ENCODE measurements around the gene TMEM106B.

Gene TMEM106B

DNA sequence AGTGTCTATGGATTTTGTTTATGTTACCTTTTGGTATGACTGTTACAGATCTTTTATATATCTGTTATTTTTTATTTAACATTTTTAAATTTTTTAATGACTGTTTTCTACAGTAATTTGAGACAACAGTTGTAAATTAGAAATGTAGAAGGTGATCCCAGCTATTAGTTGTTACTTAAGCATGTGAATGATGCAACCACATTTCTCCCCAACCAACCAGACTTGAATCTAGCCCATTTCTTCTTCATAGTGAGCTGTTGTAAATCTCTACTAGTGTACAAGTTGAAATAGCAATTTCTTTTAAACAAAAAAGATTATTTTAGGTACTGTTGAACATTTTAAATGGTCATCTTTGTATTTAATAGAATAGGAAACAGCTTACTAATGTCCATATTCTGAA is 18.0 kb downstream of the TMEM106B start:
- DNase-seq = no peak

DNA sequence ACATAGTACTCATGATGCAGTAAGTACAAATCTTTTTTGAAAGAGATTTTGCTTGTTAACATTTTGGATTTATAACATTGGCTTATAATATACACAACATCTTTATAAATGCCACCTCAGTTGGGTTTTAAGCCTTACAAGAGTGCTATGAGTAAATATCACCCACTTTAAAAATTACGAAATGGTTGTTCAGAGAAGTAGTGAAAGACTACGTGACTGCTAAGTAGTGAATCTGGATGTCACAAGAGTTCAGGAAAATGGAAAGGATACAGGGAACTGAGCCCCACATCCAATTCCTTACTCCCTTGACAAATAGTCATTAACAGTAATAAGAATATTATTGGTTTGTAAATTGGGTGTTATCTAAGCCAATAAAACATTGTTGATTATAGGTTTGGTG is 20.0 kb downstream of the TMEM106B start:
- DNase-seq = no peak

DNA sequence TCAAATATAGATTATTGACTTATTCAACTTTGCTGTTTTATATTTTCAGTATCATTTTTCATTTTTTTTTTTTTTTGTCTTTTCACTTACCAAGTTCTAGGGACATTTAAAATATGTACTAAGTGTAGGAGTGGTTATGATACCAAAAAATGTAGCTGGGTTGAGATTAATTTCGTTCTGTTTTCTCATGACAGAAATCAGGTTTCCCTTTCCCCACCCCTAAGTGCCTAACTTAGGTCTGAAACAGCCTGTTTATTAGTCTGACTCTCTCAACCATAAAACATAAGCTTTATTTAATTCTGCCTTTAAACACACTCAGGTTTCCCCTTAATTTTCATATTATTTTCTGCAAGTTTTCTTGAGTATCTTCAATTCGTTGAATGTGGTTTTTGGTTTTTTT is 22.1 kb downstream of the TMEM106B start:
- no peak for DNase-seq

DNA sequence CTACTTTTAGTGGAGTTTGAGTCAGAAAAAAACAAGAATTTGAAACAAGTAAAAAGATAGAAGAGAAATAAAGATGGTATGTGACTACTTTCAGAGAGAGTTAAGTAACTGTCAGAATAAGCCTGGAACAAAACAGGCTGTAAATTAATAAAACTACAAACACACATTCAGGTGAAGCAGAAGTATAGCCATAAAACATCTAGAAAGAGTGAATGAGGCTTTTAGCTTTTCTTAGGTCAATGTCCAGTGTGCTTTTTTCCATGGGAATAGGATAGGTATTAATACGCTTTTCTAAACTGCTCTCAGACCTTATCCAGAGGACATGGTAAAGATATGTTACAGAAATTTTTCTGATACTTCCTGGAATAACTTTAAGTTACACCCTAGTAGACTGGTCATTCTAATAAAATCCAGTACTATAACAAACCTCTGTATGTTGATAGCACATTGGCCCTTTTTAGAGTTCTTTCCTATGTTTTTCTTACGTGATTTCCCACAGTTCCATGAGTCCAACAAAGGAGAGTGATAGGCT is 23.3 kb downstream of the TMEM106B start:
- DNase-seq = no peak

DNA sequence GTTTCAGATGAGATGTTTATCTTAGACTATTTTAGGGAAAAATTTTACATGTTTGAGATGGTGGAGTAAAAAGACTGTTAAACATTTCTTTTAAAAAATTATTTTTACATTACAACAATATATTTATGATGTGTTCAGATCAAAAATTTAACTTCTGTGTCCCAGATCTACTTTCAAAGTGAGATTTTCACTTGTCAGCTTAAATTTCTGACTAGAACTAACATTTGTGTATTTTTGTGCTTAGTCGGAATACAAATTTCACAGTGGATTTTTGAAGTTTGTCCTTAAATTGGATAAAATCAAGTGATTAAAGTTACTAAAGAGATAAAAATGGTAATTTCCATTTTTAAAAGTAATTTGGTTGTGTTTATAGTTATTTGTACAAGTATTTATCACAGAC is 24.9 kb downstream of the TMEM106B start:
- DNase-seq = no peak

DNA sequence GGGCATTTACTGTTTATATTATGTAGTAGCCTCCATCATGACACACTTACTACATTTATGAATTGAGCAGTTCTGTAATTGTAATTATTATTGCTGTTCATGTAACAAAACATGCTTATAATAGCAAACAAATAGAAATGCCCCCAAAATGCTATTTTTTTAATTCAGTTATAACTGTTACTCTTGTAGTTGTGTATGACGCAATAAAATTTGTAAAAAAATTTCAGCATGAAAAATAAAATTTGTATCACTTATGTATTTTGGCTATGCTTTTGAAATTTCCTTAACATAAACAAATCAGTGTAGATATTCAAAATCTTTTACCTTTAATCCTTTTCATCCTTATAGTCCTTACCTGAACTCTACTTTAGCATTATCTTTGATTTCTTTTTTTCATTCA is 25.9 kb downstream of the TMEM106B start:
- no peak for DNase-seq

DNA sequence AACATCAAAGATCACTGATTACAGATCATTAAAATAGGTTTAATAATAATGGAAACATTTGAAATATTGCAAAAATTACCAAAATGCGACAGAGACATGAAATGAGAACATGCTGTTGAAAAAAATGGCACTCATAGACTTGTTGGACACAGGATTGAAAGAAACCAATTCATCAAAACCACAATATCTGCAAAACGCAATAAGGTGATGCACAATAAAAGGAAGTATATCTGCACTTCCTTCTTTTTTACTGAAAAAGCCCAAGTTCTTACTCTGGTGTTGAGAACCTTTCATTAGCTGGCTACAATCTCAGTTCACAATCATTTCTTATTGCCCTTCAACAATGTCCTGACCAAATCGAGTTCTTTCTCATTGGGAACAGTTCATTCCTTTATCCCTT is 28.7 kb downstream of the TMEM106B start:
- DNase-seq = no peak

DNA sequence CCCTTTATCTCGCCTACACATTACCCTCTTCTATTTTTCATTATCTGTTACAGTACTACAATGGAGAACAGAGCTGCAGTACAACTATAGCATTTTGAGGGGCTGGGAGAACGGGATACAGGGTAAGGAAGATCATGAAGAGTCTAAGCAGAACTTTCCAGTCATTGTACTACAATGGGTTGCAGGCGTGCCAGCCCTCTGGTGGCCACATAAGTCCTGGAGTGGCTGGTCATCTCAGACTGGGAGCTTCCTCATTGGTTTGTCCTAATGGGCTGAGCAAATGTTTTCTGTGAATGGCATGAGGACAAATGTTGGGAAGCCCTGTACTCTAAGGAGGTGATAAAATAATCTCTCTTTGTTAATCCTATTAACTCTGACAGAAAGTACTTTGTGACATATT is 33.0 kb downstream of the TMEM106B start:
- no peak for DNase-seq

DNA sequence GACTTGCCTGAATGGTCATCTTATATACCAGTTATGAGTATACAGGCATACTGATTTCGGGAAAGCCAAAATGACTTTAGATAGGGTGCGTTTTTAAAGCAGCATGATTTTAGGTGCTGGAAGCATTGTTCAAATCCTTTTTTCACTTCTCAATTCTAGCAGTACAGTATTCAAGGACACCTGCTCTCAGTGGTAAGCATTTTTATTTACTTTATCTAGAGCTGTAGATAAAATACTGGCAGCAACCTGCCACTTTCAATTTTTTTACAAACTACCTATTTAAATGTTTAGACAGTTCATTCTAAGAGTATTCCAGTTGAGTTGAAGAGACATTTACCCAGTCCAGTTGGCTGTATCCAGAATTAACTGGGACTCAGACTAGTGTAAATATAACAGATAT is 33.6 kb downstream of the TMEM106B start:
- no peak for DNase-seq

DNA sequence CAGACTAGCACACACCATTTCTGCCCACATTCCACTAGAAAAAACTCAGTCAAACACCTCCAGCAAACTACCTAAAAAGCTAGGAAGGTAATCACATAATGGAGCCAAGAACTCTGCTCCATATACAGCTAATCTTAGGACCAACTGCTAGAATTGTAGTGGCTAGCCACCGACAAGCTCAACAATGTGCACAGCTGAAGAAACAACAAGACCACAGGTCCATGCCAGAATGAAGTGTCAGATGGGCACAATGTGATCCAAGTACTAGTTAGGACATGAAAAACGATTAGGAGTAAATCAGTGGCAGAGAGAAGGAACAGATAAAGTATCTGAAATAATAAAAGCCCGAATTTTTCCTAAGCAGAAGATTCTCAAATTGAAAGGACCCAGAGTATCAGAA is 38.6 kb downstream of the TMEM106B start:
- DNase-seq = no peak

DNA sequence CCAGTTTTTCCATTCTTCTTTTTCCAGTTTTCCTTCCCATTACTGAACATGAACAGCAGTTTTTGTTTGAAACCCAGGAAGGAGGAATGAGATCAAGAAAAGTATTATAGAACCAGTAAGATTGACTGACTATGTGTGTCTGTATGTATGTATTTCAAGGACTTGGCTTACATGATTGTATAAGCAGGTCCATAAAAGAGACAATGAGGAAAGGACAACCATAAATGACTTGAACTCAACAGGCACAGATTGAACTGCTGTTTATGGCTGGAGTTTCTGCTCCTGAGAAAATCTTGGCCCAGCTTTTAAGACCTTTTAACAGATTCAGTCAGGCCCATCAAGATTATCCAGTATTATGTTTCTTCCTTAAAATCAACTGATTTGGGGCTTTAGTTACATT is 39.1 kb downstream of the TMEM106B start:
- DNase-seq = no peak

DNA sequence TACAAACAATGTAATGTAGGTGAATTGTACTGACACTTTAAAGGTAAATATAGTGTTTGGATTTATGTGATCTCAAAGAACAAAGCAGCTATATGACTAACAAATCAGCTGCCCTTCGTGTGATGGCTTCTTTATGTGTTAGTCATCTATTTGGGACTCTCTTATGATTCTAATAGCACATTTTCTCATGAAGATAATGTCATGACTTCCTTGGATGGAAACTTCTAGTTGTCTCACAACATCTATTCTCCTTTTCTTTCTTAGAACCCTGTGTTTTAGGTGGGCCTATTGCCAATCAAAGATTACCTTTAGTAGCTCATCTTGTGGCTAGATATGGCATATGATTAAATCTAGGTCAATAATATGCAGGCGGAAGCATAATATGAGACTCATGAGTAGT is 45.0 kb downstream of the TMEM106B start:
- DNase-seq = no peak

DNA sequence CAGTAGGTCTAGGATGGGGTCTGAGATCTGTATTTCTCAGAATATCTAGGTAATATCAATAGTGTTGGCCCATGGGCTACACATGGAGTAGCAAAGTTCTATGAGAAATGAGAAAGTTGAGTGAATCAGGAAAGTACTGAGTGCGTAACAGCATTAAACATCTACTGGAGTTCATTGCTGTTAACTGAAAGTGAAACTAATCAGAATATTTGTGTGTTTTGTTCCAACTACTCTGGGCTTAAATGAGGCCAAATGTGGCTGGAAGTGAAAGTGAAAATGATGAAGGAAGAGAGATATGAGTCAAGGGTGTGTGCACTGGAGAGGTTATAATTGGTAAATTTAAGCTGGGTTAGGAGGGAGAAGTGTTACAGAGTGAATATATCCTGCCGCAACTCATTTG is 46.5 kb downstream of the TMEM106B start:
- DNase-seq = peak; percentile 19

DNA sequence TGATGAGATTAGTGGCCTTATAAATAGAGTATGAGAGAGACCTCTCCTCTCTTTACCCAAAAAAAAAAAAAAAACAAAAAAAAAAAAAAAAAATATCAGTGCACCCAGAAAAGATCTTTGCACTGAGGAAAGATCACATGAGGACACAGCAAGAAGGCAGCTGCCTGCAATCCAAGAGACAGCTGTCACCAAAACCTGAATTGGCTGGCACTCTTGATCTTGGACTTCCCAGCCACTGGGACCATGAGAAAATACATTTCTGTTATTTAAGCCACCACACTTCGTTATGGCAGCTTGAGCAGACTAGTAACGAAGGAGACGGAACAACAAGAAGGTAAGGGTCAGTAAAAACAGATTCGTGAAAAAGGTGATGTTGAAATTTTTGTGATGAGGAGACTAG is 47.0 kb downstream of the TMEM106B start:
- DNase-seq = no peak

DNA sequence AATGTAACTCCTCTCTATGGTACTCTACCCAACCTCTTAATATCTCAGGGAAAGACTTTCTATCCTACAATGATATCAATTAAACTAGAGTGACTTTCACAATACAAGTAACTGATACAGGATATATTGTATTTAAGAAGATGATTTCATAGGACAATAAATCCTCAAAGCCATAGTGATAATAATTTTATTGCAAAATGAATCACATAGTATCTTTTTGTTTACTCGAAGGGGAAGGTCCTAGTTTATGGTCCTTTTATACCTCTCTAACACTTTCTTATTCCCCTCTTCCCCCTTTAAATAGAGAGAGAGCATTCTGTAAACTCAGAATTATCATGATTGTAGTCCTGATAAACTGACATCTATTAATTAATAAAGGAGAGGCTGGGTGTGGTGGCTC is 56.4 kb downstream of the TMEM106B start:
- DNase-seq = no peak

DNA sequence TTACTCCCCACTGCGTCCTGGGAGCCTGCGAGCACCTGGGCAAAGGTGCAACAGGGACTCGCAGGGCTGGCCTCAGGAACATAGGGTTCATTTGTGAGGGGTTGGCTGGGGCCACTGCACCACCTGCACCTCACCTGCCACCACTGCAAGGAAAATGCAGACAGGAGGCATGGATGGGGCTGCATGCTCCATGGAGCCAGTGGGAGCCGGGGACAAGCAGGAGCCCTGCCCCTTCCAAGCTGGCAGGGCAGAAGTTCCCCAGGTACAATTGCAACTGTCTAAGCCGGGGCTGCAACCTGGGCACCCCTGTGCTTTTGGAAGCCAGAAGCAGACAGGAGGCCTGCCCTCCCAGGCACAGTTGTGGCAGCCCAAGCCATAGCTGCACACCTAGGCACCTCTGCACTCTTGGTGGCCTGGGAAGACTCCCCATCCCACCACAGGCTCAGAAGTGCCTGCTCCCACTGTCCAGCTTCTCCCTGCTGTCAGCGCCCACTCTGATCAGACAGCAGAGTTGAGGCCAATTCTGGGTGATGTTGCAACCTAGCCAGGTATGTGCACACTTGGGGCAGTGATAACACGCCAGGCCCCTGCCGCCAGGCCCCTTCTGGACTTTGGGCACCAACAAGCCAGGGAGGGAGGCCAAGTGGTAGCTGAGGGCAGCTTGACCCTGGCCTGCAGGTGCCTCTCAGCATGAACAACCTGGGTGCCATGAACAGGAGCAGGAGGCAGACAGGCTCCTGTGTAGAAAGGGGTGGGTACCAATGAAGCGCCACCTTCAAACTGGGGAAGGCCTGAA is 58.2 kb downstream of the TMEM106B start:
- DNase-seq = no peak

DNA sequence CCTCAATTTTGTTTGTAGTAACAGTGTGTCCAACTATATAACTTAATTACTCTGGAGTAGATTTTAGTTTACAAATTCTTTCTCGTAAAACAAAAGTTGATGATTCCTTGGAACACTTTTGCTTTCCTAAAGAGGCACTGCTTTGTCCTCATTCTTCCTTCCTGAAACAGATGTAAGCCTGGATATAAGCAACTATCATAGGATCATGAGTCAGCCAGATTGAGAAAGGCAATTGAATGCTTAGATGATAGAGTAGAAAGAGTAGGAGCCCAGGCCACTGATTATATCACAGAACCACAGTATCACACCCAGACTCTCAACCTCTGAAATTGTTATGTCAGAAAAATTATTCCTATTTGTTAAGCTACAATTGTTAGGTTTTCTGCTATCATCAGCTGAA is 69.9 kb downstream of the TMEM106B start:
- no peak for DNase-seq

DNA sequence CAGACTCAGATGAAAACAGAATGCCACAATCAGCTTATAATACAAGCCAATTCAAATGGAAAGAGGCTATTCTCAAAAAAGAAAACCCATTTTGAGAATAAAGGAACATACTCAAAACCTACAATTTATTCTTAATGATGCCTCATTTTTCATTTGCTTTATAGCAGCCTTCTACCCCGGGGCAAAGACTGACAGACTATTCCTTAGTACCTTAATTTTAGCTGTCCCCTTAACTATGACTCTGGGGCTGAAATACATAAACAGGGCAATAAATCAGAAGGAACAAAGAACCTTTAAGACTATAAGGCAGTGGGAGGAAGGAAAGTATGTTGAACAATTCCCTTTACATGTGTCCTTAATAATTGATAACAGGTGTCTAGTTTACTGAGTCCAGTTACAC is 76.8 kb downstream of the TMEM106B start:
- no peak for DNase-seq

DNA sequence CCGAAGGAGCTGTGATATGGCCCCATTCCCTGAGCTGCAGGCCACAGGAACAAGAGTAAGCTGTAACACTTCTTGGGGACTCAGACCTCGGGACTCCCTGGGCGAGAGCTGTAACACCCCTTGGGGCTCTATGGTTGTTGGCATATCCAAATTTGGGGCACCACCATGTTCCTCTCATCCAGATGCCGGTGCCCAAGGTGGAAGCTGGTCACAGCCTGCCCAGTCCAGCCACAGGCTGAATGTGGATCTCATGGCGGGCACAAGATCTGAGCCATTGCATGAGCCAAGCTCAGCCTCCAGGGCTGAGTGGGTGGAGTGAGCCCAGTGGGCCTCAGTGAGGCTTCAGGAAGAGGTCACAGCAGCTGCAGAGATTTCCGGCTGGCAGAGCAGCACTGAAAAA is 78.9 kb downstream of the TMEM106B start:
- no peak for DNase-seq

DNA sequence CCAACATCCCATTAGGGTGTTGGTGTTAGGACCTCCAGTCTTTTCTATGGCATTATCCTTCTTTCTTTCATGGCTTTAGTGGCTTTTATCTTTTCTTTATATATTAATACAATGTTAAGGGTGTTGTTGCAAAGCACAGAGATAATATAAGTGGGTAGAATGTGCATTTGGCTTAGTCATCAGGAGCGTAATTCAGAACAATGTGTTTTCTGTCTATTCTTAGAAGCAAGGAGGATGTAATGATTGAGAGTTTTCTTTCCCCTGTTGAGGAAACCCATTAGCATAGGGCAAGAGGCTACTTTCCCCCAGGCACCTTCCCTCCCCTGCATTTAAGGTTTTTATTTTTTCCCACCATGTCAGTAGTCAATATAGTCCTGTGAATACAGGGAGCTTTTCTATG is 79.7 kb downstream of the TMEM106B start:
- no peak for DNase-seq

DNA sequence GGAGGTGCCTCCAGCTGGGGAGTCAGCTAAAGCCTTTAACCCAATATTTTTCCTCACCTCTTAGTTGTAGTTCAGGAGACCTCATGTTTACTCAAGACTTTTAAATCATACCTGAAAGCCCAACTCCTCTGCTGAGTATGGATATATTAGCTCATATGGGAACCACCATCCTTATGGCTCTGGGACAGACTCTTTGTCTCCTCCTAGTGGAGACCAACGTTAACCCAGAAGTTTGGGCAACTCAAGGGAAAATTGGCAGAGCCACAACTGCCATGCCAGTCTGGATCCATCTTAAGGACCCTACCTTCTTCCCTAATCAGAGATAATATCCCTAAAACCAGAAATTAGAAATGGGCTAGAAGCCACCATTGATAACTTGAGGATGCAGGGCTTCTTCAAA is 80.8 kb downstream of the TMEM106B start:
- DNase-seq = no peak

All from activated T-cell treated with anti-CD3 and anti-CD28 coated beads for 4 hours (primary cell).